HL-60/S4 treated with retinoic acid at 250 ng/mL for 4 days and 3 days (cell line): ENCODE measurements around the gene ZNF236.

ENCODE experiments used
- in situ Hi-C: fragments of 300-500 bp; cut with MboI; formaldehyde crosslinking; loops from 2 replicates; pipeline ENCODE4 v1.7.0; 2022; ENCODE audit warnings: low sequenced_read_pairs

ZNF236 gene

DNA sequence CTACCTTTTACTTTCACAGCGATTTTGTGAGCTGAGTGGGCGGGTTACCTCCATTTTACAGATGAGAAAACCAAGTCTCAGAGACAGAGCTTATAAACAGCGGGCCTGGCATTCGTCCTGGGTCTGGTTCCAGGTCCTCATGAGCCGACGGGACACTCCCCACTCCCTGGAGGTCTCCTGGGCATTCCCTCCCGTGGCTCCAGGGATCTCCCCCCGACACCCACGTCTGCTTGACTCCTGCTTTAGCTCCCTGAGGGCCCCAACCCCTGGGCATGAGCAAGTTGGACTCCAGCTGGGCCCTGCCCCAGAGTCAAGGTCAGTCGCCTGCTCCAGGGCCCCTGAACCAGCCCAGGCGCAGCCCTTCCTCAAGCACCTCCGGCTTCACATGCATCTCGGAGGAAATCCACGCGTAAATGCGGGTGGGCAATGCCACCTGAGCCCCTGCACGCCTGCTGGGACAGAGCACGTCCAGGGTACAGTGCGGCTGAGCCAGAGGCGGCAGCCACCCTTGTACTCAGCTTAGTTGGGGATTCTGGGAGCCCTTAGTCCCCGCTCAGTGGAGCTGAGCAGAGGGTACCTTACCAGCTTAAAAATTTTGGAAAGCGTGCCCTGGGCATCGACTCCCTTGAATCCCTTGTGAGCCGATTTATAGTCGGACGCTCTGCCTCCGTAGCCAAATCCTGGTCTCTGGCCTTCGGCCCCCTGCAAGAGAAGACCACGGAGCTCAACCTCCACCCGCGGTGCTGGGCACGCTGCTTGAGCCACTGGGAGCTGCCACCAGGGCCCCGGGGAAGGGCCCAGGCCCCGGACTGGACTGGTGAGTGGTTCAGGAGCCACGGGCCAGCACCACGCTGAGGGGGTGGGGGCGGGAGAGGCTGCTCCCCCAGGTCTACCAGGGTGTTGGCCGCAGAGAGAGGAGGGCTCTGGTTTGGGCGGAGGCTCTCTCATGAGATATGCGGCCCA lies 162.1 kb downstream of the ZNF236 start:
- in situ Hi-C loops = loop anchor here (25.0 kb wide), 2 partner anchors 228 to 678 kb away; no protein-coding TSS in a partner anchor

DNA sequence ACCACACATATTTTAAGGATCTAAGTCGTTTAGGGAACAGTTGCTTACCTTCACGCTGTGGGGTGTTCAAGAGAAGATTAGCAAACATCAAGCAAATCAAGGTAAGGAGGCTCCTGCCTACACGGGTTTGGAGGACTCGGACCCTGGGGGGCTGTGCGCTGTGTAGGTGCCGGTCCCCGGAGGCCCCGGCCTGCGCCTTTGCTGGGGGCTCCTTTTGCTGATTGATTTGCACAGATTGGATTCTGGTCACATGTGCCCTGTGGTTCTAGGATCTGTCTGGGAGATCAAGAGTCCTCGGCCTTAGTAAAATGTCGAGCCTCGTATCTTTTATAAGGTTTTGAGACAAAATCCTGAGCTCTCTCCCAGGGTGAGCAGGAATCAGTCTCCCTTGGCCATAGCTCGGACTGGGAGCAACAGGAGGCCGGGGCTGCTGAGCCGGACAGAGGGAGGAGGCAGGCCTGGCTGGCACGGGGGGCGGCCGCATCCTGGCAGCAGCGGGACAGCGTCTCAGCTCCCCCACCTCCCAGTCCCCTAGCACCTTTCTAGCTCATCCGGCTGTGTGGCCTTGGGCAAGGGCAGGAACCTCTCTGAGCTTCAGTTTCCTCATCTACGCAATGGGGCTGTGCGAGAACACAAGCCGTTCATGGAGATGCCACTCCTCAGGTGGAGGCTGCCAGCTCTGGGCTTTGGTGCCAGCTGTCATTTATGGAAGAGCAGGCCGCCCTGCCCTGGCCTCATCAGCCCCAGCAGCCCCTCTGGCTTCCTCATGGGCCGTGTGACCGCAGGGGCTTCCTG lies 163.0 kb downstream of the ZNF236 start:
- in situ Hi-C loops = loop anchor here (25.0 kb wide), 2 partner anchors 227 to 677 kb away; no protein-coding TSS in a partner anchor

GRCh38 chr18:76985951-76986236 lies 163.5 kb downstream of the ZNF236 start:
- in situ Hi-C loops = loop anchor here (25.0 kb wide), 2 partner anchors 226 to 676 kb away; no protein-coding TSS in a partner anchor

DNA sequence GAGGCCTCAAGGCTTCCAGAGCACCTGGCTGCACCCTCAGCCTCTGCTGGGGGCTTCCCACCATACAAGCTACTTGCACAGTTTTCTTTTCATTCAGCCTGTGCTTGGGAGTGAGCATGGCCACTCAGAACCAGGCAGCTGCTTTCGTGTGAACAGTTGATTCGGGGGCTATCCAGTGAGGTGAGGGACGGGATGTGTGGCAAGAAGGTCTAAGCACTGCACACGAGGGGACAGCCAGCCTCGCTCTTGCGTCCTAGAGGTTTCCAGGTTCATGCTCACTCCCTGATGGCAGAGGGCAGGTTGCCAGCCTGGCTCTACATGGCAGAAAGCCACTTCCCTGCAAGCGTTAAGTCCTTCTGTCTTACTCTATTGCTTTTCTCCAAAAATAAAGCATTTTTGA lies 164.0 kb downstream of the ZNF236 start:
- in situ Hi-C loops = loop anchor here (25.0 kb wide), 2 partner anchors 226 to 676 kb away; no protein-coding TSS in a partner anchor

GRCh38 chr18:76988031-76988826 lies 165.9 kb downstream of the ZNF236 start:
- in situ Hi-C loops = loop anchor here (25.0 kb wide), 2 partner anchors 224 to 674 kb away; no protein-coding TSS in a partner anchor

DNA sequence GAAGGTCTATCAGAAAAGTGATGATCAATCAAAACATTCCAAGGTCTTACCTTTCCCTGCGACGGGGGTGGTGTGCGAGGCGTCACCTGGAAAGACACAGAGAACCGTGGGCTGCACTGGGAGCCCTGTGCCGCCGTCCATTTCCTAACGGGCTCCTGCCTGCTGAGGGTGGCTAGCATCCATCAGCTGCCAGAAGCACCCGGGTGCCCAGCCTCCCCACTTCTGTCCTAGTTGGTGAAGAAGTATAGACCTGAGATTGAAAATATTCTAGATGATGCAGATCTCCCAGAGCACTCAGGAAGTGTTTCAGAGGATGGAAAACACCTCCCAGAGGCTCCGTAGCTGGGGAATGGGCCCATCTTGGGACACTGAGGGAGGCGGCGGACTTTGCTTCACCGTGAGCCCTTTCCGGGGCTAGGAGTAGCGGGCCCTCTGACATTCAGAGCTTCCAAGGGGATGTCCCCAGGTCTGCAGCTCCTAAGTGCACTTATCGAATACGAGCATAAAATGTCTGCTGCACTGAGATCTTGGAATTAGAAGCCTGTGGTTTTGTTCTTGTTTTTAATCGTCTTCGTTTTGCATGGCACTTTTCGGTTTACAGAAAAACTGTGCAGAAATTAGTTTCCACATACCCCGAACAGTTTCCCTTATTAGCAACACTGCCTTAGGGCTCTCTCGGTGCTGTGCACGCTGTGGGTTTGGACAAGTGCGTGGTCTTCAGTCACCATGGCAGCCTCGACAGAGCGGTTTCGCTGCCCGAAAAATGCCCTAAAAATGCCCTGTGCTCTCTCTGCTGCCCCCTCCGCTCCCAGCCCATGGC lies 166.7 kb downstream of the ZNF236 start:
- in situ Hi-C loops = loop anchor here (25.0 kb wide), 2 partner anchors 223 to 673 kb away; no protein-coding TSS in a partner anchor

- in situ Hi-C loops = loop anchor here (25.0 kb wide), 2 partner anchors 223 to 673 kb away; no protein-coding TSS in a partner anchor
Measured at GRCh38 chr18:76989647-76990190, 167.4 kb downstream of the ZNF236 start.

DNA sequence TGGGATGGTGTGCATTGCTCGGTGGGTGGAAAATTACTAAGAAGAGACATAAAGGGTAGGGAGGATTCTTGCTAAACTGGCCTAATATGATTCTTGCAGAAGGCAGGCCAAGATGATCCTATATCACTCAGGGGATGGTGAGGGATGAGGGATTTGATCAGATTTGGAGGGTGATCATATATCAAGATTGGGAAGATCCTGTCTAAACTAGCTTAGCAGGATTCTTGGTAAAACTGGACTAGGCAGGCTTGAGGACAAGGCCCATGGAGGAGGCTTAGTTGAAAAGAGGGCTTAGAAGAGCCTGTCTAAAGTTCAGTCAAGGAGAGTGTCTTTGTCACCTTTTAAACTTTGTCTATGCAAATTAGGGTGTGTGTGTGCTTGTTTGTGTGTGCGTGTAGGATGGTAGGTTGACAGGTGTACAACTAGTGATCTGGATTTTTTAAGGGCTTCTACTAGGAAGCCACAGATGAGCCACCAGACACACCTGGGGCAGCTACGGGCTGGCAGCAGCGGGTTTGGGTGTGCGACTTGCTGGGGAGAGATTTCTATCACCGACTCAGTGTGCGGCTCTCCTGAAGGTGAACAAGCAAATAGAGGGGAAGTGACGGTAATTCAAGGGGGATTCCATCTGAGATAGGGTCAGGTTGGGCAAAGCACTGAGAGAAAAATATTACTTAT lies 168.1 kb downstream of the ZNF236 start:
- in situ Hi-C loops = loop anchor here (25.0 kb wide), 2 partner anchors 222 to 672 kb away; no protein-coding TSS in a partner anchor

GRCh38 chr18:76991021-76991688 lies 168.8 kb downstream of the ZNF236 start:
- in situ Hi-C loops = loop anchor here (25.0 kb wide), 2 partner anchors 221 to 671 kb away; no protein-coding TSS in a partner anchor

- in situ Hi-C loops = loop anchor here (25.0 kb wide), 2 partner anchors 220 to 670 kb away; no protein-coding TSS in a partner anchor
Measured at GRCh38 chr18:76992226-76993084, 170.1 kb downstream of the ZNF236 start.

- in situ Hi-C loops = loop anchor here (25.0 kb wide), 2 partner anchors 219 to 669 kb away; no protein-coding TSS in a partner anchor
Measured at GRCh38 chr18:76993085-76993382, 170.7 kb downstream of the ZNF236 start.

- in situ Hi-C loops = loop anchor here (25.0 kb wide), 2 partner anchors 219 to 669 kb away; no protein-coding TSS in a partner anchor
Measured at GRCh38 chr18:76993573-76993972, 171.2 kb downstream of the ZNF236 start.

GRCh38 chr18:76994086-76994654 lies 171.8 kb downstream of the ZNF236 start:
- in situ Hi-C loops = loop anchor here (25.0 kb wide), 2 partner anchors 218 to 668 kb away; no protein-coding TSS in a partner anchor

DNA sequence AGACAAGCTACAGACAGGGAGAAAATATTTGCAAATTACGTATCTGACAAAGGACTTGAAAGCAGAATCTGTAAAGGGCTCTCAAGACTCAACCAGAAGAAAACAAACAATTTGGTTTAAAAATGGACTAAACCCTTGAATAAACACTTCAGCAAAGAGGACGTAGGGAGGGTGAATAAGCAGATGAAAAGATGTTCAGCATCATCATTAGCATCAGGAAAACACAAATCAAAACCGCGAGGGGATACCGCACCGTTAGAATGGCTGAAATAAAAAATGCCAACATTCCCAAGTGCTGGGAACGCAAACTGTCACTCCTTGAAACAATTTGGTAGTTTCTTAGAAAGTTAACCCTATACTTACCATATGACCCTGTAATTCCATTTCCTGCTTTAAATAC lies 173.5 kb downstream of the ZNF236 start:
- in situ Hi-C loops = loop anchor here (25.0 kb wide), 2 partner anchors 216 to 666 kb away; no protein-coding TSS in a partner anchor

DNA sequence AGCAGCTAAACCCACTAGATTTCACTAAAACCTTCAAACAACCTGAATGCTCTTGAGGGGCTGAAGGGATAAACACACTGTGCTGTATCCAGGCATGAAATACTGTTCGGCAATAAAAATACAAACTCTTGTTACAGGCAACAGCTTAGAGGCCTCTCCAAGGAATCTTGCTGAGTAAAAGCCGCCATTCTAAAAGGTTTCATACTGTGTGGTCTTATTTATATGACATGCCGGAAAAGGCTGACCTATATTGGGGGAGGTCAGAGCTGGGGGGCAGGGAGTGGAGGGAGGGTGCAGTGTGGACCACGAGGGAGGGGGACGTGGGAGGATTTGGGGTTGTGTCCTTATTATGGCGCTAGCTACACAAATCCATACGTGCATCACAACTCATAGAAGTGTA lies 174.1 kb downstream of the ZNF236 start:
- in situ Hi-C loops = loop anchor here (25.0 kb wide), 2 partner anchors 216 to 666 kb away; no protein-coding TSS in a partner anchor
